NCI-H1092 treated with DMSO at 0.1 percent for 48 hours (cell line): ENCODE data around the gene SHROOM2.

ENCODE experiments used
- DNase-seq: peaks from one replicate; lab custom pipeline; 2025; lab: John Stamatoyannopoulos, UW

SHROOM2 gene

DNA sequence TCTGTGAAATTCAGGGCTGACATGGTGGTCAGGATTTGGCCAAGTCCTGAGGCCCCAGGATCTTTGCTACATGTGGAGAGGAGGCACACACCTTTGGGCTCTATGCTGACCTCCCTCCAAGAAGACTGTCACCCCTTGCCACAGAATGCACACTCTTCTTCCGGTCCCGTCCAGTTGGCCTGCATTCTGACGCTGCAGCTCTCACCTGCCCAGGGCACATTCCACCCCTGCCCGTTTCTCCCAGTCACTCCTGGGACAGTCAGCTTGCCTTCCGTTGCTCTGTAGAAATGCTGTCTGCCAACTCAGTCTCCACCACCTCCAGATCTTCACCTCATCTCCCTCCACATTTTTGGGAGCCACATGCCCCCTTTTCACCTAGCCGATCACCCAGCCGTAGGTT, 76.7 kb downstream of the SHROOM2 start:
- no peak for DNase-seq

DNA sequence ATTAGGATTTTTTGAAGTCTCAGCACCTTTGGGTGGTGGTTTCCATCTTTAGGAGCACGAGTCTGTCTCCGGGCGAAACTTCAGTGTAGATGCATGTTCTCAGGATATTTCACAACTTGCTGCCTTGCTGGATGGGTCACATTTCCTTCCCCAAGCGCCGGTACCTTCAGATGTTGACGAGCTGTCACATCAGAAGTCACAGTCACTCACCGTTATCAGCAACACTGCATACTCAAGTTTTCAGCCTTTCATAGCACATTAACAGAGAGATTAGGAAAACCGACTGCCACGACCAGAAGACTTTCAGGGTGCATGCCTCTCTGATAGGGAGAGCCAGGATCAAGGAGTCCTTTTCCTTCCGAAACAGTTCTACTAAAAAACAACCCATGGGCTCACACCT, 77.8 kb downstream of the SHROOM2 start:
- DNase-seq, result no peak

DNA sequence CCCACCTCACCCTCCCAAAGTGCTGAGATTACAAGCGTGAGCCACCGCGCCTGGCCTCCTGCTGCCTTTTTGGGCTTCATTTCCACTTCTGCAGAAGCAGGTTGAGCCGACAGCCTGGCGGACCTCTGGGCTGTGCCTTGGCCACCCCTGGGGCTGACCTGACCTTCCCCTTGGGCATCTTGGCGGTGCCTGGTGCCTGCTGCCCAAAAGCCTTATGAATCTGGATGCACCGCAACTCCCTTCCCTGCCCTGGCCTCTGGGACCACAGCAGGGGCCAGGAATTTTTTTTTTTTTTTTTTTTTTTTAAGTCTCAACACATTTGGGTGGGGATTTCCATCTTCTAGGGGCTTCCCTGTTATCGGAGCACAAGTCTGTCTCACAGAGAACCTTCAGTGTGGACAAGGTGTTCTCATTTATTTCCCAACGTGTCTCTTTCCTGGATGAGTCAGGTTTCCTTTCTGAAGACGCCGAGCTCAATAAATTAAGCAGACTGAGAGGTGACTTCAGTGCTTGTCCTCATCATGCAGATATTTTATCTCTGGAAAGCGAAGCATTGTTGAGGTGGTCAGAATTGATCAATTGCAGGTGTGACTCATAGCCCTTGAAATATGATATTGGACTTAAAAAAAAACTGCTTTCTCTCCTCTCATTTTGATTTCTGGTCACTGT, 79.7 kb downstream of the SHROOM2 start:
- DNase-seq, result no peak

DNA sequence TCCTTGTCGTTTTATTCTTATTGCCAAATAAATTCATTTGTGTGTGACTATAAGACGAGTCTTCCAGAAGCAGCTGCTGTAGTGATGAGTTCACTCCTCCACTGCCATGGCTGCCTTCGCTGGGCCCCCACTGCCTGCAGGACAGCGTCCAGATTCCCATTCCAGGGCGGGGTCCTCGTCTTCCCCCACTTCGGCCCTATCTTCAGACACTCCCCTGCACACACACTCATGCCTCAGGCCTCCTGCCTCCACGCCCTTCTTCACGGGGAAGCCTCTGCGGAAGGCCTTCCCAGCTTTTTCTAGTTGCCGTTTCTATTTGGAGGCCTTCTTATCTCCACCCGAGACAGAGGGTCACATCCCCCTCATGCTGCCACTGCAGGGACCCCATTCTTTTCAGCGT, 80.4 kb downstream of the SHROOM2 start:
- DNase-seq, result no peak

DNA sequence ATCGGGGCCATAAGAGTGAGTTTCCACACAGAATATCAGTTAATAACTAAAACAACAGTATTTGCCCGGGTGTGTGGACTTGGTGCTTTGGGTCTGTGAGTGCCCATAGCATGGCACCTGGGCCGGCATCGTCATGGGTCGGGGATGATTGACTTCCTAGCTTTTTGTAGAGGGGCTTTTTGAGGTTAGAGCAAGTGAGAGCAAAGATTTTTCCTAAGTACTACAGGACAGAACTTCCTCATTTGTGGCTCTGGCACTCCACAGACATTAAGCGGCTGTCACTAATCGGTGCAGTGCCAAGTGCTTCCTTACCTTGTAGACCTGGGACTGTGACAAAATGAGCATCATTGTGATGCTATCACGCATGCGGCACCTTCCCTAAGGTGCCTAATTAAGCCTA, 81.0 kb downstream of the SHROOM2 start:
- DNase-seq, result no peak

DNA sequence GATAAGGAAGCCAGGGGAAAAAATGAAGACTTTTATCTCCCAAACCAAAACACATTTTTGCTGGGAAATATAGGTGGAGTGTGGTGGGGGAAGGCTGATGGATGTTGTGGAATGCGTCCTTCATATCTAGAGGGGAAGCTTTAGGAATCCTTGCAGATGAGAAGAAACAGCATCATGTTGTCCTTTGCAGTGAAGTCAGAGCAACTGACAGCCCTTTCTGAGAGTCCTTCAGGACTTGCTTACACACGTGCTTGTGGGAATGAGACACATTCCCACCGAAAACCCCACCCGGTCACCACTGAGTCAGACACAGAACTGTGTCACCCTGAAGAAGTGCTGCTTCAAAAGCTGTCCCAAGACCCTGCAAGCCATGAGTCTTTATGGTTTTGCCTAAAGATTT, 81.5 kb downstream of the SHROOM2 start:
- no peak for DNase-seq

DNA sequence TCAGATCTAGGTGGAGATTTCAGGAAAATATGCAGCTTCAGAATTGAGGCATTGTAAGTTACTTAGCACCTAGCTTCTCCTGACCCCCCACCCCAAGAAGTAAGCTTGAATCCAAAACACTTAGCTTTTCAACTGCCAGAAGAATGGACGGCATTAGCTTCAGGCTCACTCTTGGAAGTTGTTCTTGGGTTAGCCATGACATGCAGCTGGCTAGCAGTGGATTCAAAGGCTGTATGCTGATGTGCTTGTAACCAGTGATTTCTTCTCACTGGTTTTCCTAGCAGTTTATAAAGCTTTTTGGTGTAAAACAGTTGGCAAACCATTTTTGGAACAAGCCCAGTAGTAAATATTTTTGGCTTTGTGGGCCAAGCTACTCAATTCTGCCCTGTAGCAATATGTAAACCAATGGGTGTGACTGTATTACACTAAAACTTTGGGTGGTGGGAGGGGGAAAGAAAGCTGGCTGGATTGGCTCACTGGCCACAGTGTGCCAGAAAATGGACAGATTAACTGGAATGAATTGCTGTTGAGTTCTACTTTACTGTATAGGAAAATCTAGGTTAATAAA, 85.6 kb downstream of the SHROOM2 start:
- no peak for DNase-seq

DNA sequence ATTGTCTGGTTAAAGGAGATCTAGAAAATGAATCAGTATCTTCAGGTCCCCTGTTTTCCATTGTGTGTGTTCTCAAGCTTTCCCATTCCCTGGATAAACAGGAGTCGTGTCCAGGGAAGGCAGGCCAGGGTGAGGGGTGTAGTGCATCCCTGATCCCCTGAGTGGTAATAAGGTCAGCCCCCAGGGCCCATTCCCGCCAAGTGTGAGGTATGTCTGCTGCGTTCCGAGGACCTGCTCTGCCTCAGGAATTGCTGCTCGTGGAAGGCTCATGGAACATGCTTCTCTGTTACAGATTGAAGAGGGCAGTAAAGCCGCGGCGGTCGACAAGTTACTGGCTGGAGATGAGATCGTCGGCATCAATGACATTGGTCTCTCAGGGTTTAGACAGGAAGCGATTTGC, 87.1 kb downstream of the SHROOM2 start:
- DNase-seq, result no peak

DNA sequence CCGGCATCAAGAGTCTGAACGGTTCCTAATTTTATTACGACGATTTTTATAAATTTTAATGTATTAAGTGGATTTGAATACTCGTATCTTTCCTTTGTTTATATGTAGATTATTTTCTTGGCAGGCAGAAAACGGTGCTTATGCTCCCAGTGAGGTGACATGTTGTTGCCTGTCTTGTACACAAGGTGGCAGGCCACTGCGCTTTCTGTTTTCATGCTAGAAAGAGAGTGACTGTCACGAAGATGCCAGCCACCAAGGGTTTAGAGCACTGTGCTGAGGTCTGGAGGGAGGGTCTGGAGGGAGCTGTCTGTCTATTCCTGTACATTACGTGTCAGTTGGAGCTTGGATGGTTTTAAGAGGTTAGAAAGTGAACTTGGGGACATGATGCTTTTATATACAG, 87.7 kb downstream of the SHROOM2 start:
- DNase-seq, result peak; percentile 26

DNA sequence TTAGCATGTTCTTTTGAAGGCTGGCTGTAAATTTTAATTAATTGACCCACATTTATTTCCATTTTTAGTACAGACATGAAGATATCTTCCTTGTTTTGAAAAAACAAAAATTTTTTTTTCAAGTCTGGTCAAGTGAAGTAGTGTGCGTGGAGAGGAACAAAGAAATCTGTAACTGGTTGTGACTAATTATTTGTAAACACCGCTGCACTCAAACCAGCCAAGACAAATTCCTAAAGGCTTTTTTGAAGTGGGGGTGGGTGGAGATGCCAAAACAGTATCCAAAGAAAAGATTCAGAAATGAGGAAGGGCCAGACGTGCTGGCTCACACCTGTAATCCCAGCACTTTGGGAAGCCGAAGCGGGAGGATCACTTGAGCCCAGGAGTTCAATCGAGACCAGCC, 88.3 kb downstream of the SHROOM2 start:
- DNase-seq, result no peak

DNA sequence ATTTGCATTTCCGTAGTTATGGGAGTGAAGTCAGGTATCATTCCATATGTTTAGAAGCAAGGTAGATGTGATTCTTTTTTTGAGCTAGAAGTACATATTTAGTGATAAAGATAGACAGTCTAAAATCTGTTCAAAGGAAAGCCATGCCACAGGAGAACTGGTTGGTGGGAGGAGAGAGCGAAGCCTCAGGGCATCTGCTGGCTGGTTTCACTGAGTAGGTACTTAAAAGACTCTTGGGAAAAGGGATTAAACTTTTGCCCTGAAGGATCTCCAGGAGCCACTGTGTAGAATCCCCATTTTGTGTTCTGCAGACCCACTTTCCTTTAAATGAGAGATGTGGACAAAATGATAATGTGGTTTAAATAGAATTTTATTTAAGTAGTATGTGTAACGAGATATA, 89.6 kb downstream of the SHROOM2 start:
- no peak for DNase-seq

DNA sequence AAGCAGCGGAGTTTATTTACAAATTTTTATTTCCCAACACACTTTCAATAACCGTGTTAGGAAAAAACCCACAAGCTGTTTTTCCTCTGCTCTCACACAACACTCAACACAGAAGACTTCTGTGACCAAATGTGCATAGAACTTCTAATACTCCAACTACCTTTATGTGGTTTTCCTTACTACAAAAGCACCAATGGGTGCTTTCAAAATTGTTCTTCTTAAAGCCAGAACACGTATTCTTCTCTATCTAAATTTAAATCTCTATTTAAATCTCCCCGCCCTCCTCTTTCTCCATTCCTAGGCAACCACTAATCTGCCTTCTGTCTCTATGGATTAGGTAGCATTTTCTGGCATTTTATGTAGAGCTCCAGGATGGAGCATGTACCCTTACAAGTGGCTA, 90.0 kb downstream of the SHROOM2 start:
- no peak for DNase-seq

DNA sequence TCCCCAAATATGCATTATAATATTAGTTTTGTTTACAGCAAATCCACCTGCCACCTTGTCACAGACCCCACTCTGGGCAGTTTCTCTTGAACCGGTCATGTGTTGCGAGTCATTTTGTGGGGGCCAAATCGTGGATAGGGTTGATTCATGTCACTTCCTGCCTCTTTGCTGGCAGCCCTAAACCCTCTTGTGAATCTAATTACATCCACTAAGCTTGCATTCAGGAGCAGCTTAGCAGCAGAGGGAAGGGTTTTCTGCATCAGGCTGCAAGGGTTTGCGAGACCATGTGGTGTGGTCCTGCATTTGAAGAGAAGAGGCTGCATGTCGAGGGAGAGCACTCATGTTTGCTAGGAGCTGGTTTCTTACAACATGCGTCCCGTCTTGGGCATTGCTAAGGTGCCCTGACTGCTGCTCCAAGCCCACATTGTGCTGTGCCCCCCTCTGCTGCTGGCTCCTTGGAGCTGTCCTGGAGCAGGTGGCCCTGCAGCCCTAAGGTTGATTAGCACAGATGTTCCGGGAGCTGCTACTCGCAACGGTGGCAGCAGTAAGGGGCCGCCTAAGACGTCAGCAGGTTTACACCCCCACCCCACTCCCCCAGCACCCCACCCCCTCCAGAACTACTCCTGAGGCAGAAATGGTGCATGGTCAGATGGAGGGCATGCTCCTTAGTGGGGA, 92.1 kb downstream of the SHROOM2 start:
- peak; percentile 83 for DNase-seq

DNA sequence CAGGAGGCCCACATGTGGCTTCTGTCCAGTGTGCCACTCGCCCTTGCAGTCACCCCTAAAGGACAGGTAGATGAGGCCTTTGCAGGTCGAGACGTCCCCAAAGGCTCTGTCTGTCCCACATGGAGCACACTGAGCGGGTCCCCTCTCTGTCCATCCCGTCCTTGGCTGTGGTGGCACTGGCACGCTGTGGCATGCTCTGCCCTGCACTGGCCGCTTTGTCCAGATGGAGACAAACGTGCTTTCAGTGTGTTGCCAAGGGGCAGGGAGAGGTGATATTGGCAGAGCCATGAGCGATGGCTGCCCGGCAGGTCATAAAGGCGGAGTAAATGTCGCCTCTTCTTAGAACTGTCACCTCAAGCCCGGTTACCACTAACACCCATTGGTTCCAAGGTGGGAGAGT, 94.0 kb downstream of the SHROOM2 start:
- no peak for DNase-seq

DNA sequence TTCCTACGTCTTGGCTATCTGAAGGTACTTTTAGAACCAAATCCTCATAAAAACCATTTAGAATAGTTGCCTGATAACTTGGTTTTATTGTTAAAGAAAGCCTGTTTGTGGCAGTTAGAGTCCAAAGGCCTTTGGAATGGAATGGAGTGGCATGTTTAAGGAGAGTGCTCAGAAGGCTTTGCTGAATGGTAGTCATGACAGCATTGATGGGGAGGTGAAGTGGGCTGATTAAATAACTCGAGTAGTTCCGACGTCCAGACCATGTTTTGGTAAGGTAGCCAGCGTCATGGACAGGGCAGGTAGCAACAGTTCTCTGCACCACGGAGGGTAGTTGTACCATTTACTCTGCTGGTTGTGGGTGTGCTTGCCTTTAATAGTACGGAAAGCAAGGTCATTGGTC, 94.6 kb downstream of the SHROOM2 start:
- no peak for DNase-seq

DNA sequence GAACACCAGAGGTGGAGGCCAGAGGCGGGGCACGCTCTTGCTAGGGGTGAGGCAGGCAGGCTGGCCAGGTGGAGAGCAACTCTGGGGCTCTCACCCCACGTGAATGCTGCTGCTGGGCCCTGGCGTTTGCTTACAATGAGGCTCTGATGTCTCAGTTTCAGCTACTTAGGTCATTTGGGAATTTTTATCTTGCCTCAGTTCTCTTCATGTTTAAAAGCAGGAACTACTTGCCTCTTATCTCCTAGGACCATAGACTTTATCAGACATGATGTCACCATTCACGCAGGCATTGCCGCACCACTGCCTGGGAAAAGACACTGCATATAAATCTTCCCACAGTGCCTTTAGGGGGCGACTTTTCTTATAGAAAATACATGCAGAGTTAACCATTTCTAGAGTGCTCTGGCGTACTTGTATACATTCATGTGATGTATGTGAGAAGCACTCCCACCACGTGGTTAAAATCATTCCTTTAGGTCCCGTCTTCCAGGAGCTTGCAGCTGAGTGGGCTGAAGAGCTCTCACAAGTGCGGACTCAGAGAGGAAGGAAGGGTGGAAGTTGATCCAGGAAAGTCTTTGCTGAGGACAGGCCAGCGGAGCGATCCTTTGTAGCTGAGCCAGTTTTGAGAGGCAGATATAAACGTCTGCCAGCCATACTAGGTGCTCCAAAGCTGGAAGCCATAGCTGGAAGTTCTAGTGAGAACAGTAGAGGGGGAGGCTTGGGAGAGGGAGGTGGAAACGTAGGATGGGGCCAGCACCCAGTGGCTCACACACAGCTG, 96.6 kb downstream of the SHROOM2 start:
- DNase-seq, result no peak

DNA sequence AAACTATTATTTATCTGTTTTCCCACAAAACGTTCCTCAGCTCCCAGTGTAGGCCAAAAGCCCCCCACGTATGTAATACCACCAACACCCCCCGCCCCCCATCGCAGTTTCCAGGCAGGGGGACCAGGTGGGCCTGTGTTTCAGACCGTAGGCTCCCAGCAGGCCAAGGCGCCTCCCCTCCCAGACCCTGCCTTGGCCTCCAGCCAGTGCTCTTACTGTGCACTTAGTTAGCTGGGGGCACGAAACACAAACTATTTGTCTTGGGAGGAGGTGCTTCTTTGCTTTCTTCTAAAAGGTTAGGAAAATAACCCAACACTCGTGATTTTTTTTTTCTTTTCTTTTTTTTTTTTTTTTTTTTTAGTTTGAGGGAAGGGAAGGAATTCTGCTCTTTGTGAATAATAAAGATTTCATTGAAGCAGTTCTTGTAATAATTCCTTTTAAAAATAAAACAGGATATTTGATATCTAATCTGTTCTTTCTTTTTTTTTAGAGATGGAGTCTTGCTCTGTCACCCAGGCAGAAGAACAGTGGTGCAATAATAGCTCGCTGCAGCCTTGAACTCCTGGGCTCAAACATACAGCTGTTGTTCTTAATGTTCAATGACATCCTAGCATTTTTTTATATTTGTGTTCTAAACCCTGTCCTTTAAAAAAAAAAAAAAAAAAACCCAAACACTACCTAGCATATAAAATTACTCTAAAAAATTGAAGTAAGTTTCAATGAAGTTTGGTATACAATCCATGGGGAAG, 98.0 kb downstream of the SHROOM2 start:
- DNase-seq, result no peak

DNA sequence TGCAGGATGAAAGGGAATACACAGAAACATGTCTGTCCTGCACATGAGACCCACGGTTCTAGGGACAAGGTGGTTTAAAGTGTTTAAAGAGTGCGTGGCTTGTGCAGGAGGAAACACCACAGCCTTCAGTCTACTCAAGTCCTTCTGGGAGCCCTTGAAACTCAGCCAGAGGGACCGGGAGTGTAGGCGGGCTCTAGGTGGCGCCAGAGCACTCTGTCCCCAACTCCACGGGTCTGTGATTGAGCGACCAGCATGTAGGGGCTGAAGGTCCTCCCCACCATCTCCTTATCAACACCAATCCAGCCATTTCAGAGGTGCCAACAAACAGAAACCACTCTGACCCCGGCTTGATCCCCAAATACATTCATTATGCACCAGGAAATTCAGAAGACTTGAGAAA, 98.9 kb downstream of the SHROOM2 start:
- DNase-seq, result peak; percentile 64

DNA sequence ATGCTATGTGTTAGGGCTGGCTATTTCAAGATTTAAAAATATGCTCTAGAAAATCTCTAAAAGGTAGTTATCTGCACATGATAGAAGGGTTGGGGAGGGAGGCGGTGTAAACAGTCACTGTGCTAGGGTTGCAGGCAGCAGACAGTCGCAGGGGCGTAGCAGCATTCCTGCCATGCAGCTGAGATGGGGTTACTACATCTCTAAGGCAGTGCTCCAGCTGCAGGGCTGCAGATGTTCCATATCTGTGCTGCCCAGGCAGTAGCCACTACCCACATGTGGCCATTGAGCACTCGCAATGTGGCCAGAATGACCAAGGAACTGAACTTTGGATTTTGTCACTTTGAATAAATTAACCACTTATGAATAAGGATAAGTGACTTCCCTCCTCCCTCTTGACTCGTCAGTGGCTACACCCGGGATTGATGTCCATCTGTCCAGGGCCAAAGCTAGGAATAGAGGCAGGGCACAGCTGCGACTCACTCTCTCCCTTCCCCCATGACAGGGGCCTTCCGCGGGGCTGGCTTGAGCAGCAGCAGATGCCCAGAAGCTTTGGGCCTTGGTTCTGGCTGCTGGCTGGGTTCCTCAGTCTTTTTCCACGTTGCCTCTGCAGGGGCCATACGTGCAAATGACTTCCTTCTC, 101.5 kb downstream of the SHROOM2 start:
- no peak for DNase-seq

DNA sequence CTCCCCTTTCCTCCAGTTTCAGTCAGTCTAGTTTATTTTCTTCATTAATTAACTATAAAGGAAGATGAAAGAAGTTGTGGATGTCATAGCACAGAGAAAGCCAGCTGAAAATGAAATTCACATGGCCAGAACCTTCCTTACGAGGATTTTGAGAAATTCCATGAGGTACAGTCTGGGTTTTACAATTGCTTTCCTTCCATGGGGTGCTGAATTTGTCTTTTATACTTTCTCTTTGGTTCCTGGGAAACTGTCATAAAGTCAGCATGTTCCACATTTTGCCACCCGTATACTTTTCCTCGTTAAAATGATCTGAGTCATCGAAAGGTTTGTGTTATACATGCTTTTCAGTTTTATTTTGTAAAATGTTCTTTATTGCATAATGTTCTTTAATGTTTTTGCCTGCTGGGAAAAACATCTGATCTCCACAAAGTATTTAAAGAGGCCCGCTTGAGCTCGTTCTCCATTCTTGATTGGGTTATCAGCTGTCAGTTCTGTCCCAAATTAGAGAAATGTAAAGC, 102.8 kb downstream of the SHROOM2 start:
- no peak for DNase-seq

DNA sequence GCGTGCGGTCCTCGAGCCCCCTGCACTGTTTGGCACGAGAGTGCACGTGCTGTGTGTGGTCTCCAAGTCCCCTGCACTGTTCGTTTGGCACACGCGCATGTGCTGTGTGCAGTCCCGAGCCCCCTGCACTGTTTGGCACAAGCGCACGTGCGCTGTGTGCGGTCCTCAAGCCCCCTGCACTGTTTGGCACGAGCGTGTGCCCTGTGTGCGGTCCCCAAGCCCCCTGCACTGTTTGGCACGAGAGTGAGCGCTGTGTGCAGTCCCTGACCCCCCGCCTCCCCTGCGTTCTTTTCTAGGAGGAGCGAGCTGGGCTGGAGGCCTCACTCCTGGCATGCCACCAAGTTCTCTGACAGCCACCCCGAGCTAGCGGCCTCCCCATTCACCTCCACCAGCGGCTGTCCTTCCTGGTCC, 104.5 kb downstream of the SHROOM2 start:
- DNase-seq, result no peak
